ENCODE measurements around the gene CPPED1. TPM values are rescaled to one million over a fixed set of nuclear protein-coding genes. Genes with fewer than 3 reads are reported as not detected.

The CPPED1 gene
- total and polyA plus RNA-seq, 7 donors: 9.5 to 23.8 (median 11.1) TPM

DNA sequence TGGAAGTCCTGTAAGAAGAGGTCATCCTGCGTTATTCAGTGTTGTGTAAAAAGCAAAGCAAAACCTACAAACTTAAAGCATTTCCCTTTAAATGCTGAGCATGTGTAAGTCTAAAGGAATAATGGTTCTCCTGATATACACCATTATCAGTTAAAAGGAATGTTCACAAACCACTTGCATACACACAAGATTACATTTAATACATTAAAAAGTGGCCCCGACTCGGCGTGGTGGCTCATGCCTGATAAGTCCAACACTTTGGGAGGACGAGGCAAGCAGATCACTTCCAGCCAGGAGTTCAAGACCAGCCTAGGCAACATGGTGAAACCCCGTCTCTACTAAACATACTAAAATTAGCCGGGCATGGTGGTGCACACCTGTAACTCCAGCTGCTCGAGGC lies 30.5 kb downstream of the CPPED1 start:
- Histone ChIP-seq H3K4me1 (no peaks in the 10 kb centered on the region), H3K36me3 (peaks cover 0 to 4% (median 0%) of the 10 kb centered on the region in 4 donors), H3K4me3 (no peak overlapping the region), H3K9me3 (no peaks in the 10 kb centered on the region), H3K27ac (no peak overlapping the region), H3K27me3 (no peaks in the 10 kb centered on the region)
- WGBS, 2 donors: 94 to 95% methylated on average over 8 of the region's 8 CpGs
- intact Hi-C loops (cut with DNase I): no loop called here
- no peak for DNase-seq
- TF ChIP-seq EP300 (IDR thresholded peaks at IDR 0.05): no peak
- TF ChIP-seq POLR2AphosphoS5 (IDR thresholded peaks at IDR 0.05): no peak
- TF ChIP-seq, protein P1, sequence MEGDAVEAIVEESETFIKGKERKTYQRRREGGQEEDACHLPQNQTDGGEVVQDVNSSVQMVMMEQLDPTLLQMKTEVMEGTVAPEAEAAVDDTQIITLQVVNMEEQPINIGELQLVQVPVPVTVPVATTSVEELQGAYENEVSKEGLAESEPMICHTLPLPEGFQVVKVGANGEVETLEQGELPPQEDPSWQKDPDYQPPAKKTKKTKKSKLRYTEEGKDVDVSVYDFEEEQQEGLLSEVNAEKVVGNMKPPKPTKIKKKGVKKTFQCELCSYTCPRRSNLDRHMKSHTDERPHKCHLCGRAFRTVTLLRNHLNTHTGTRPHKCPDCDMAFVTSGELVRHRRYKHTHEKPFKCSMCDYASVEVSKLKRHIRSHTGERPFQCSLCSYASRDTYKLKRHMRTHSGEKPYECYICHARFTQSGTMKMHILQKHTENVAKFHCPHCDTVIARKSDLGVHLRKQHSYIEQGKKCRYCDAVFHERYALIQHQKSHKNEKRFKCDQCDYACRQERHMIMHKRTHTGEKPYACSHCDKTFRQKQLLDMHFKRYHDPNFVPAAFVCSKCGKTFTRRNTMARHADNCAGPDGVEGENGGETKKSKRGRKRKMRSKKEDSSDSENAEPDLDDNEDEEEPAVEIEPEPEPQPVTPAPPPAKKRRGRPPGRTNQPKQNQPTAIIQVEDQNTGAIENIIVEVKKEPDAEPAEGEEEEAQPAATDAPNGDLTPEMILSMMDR (IDR thresholded peaks at IDR 0.05): no peak
- TF ChIP-seq POLR2A (IDR thresholded peaks at IDR 0.05): no peak

DNA sequence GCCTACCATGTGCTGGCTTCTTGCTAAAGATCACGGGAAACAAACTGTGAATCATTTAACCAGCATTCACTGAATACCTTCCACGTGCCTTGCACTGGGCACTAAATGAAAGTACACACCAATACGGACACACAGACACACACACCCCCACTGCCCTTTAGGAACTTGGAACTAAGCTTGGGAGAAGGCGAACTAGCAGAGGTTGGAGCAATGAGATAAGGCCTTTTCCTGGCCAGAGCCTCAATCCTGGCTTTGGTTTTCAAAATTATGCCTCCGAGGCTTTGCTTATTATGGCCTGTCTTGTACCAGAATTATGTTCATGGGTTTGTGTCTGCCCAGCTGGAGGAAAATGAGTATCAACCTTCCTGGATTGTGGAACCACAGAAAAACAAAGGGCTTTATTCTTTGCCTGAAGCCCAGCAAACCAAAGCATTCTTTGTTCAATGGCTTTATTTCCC lies 32.3 kb downstream of the CPPED1 start:
- intact Hi-C loops (cut with DNase I): no loop called here
- peak overlapping the region in 1 of 4 donors; percentile 26 for H3K27ac ChIP-seq
- H3K4me3 ChIP-seq: no peak overlapping the region
- TF ChIP-seq, protein P1 (IDR thresholded peaks at IDR 0.05): no peak
- no peak for TF ChIP-seq POLR2A (IDR thresholded peaks at IDR 0.05)
- TF ChIP-seq EP300 (IDR thresholded peaks at IDR 0.05): no peak
- TF ChIP-seq POLR2AphosphoS5 (IDR thresholded peaks at IDR 0.05): no peak
- H3K9me3 ChIP-seq: no peaks in the 10 kb centered on the region
- H3K36me3 ChIP-seq: peaks cover 0 to 4% (median 0%) of the 10 kb centered on the region in 4 donors
- WGBS, 2 donors: 88 to 90% methylated on average over 5 of the region's 5 CpGs
- no peaks in the 10 kb centered on the region for H3K4me1 ChIP-seq
- no peak for DNase-seq
- no peaks in the 10 kb centered on the region for H3K27me3 ChIP-seq

- H3K4me3 ChIP-seq: no peak overlapping the region
- H3K27ac ChIP-seq: no peak overlapping the region
- H3K9me3 ChIP-seq: no peaks in the 10 kb centered on the region
- no peaks in the 10 kb centered on the region for H3K4me1 ChIP-seq
- WGBS, 2 donors: 84 to 93% methylated on average over 7 of the region's 7 CpGs
- DNase-seq: no peak
- H3K27me3 ChIP-seq: no peaks in the 10 kb centered on the region
- TF ChIP-seq POLR2AphosphoS5 (IDR thresholded peaks at IDR 0.05) (no peak), EP300 (IDR thresholded peaks at IDR 0.05) (no peak), POLR2A (IDR thresholded peaks at IDR 0.05) (no peak)
- TF ChIP-seq, protein P1 (IDR thresholded peaks at IDR 0.05): no peak
- H3K36me3 ChIP-seq: no peaks in the 10 kb centered on the region
- intact Hi-C loops (cut with DNase I): no loop called here
These were observed 34.2 kb downstream of the CPPED1 start for GRCh38 chr16:12769525-12769924.

GRCh38 chr16:12767897-12768296 lies 35.8 kb downstream of the CPPED1 start:
- Histone ChIP-seq H3K4me3 (no peak overlapping the region), H3K27ac (no peak overlapping the region)

More at GRCh38 chr16:12767897-12768296, 35.8 kb downstream of the CPPED1 start:
- Histone ChIP-seq H3K9me3 (no peaks in the 10 kb centered on the region), H3K4me1 (no peaks in the 10 kb centered on the region), H3K36me3 (no peaks in the 10 kb centered on the region), H3K27me3 (no peaks in the 10 kb centered on the region)
- no peak for DNase-seq
- 86 to 87% methylated on average over 6 of the region's 6 CpGs for WGBS, 2 donors
- TF ChIP-seq, protein P1 (IDR thresholded peaks at IDR 0.05): no peak
- TF ChIP-seq EP300 (IDR thresholded peaks at IDR 0.05) (no peak), POLR2AphosphoS5 (IDR thresholded peaks at IDR 0.05) (no peak), POLR2A (IDR thresholded peaks at IDR 0.05) (no peak)
- intact Hi-C loops (cut with DNase I): no loop called here

All from sigmoid colon (tissue), 7 donors.